Heart left ventricle (tissue), 16 donors: ENCODE results near the gene CBY2. TPM values are rescaled to one million over a fixed set of nuclear protein-coding genes. Genes with fewer than 3 reads are reported as not detected.
"Not testable (repeated sequence)": the region's sequence is repeated elsewhere in the genome, so short reads cannot be mapped to it uniquely, and the experiment has no call there.

Experiments used
- ATAC-seq, 4 donors: fragments of 200-7000 bp; cut with Tn5 transposase; one replicate each; pipeline ENCODE4 v1.9.1; 2020 to 2022; ENCODE audit warnings: moderate library complexity in 4 of 4, mild to moderate bottlenecking in 3 of 4, moderate number of reproducible peaks in 1 of 4
- DNase-seq, 5 donors: peaks; one replicate each; pipeline ENCODE4 v3.0.0-alpha.2; 2020
- H3K27ac ChIP-seq, 12 donors: fragments of 200-600 bp; sonication (generic) in 4 of 12; one replicate each; pipeline versions ENCODE4 v1.5.0 to v1.8.0; 2016 to 2022; ENCODE audit warnings: mild to moderate bottlenecking in 2 of 12
- H3K27me3 ChIP-seq, 9 donors: fragments of 200-600 bp; sonication (generic) in 2 of 9; one replicate each; pipeline versions ENCODE4 v1.5.1 to v1.8.0; 2016 to 2022; ENCODE audit warnings: mild to moderate bottlenecking in 3 of 9
- H3K36me3 ChIP-seq, 9 donors: fragments of 200-600 bp; sonication (generic) in 2 of 9; one replicate each; pipeline versions ENCODE4 v1.5.0 to v1.8.0; 2018 to 2022; ENCODE audit warnings: mild to moderate bottlenecking in 2 of 9
- H3K4me1 ChIP-seq, 12 donors: fragments of 200-600 bp; sonication (generic) in 4 of 12; one replicate each; pipeline versions ENCODE4 v1.5.0 to v1.8.0; 2016 to 2022; ENCODE audit warnings: mild to moderate bottlenecking in 3 of 12
- H3K4me3 ChIP-seq, 12 donors: fragments of 200-600 bp; sonication (generic) in 4 of 12; one replicate each; pipeline versions ENCODE4 v1.5.0 to v1.8.0; 2017 to 2022; ENCODE audit warnings: mild to moderate bottlenecking in 9 of 12, moderate library complexity in 4 of 12
- H3K9me3 ChIP-seq, 12 donors: fragments of 200-600 bp; sonication (generic) in 4 of 12; one replicate each; pipeline versions ENCODE4 v1.5.0 to v1.8.0; 2016 to 2022; ENCODE audit warnings: mild to moderate bottlenecking in 1 of 12
- CTCF ChIP-seq, 12 donors: fragments of 200-600 bp; sonication (generic) in 4 of 12; IDR thresholded peaks; one replicate each; pipeline versions ENCODE4 v1.5.0 to v1.8.0; 2018 to 2022; ENCODE audit warnings: antibody characterized with exemption in 12 of 12, mild to moderate bottlenecking in 5 of 12
- POLR2A ChIP-seq, 2 donors: fragments of 450-650 bp; IDR thresholded peaks; one replicate each; pipeline ENCODE4 v1.6.1; 2017; ENCODE audit warnings: antibody characterized with exemption in 2 of 2, mild to moderate bottlenecking in 2 of 2, moderate library complexity in 2 of 2
- WGBS, 4 donors: extraction: QIAGEN DNeasy Blood & Tissue Kit in 2 of 4; methylation state at CpG; one replicate each; pipeline versions ENCODE4 v1.1.5 to v1.1.7; 2013 to 2018; 5-methylcytosine and 5-hydroxymethylcytosine counted together
- intact Hi-C, 10 donors: fragments of 100-400 bp; cut with DNase I; formaldehyde crosslinking; loops; one replicate each; pipeline versions ENCODE4 v1.11.1 to v1.14.2; 2022
- long read RNA-seq, 3 donors: library from polyadenylated mRNA; unstranded; transcript quantifications; one replicate each; pipeline ENCODE4 v2.0.0, GENCODE V29; 2020 to 2021
- polyA plus RNA-seq, 2 donors: library from polyadenylated mRNA; stranded (reverse); fragments of 200-250 nt; gene quantifications; one replicate each; pipeline ENCODE4 v1.2.3, GENCODE V29; 2013
- total RNA-seq, 9 donors: library from RNA; depleted of rRNA in 2 of 9; stranded (reverse); fragments of >200 nt in 2 of 9; fragmentation: NEBNext Ultra II Directional in 3 of 9; extraction: Animal tissue kit (Norgen Biotek cat#: 25700) in 3 of 9; gene quantifications; one replicate each; pipeline versions ENCODE4 v1.1.0 to v1.2.4, GENCODE V29; 2016 to 2023
- donor health status: ischemic (EF 13 %, LVEDD 7.1; RV severe dilation, severe dysfunction).
- donor health status: healthy with polysubstance abuse.
- donor health status: DM: no; HTN: yes; CAD: no.
- donor health status: DM: no; HTN: no; CAD: no.
- donor health status: ischemic (EF 25% LVEDD 6.9; RV normal size, moderate dysfunction).
- donor health status: ischemic (EF 25% LVEDD 5.7; RV mildly dilated, moderate dysfunction).
- donor health status: healthy.
- donor health status: DM: yes; HTN: yes; CAD: no.
- donor health status: ischemic (EF 35%, LVEDD 5.7; RV mildly dilated, moderate dysfunction).
- donor health status: nonischemic (EF 11% LVEDD 7.7; RV severe dilation, severe dysfunction).
- donor health status: DM: yes; HTN: yes; CAD: no.
- donor health status: PGD.
- donor health status: ischemic (EF 29% LVEDD 5.4; RV normal size, mild dysfunction).
- donor health status: nonischemic (EF 23%, LVEDD 6.1; RV moderate dilation, normal function).

Gene CBY2
- total RNA-seq (not detected), polyA plus RNA-seq (not detected)
- long read RNA-seq, donor 1: 0 reads
- long read RNA-seq, donor 2: 0 reads
- long read RNA-seq, donor 3: 0 reads

- no peak within 1 kb of the TSS for H3K4me3 ChIP-seq
- intact Hi-C loops: no loop called here
- 64 to 79% (median 71%) methylated on average over 1 of the region's 1 CpG for WGBS, 4 donors
- no peaks in the 10 kb centered on the region for H3K9me3 ChIP-seq
- no peak within 1 kb of the TSS for H3K27ac ChIP-seq
- ATAC-seq (no peak), DNase-seq (no peak)
- TF ChIP-seq POLR2A (IDR thresholded peaks at IDR 0.05): no peak
- TF ChIP-seq CTCF (IDR thresholded peaks at IDR 0.05): no peak
- H3K27me3 ChIP-seq: peaks cover 0 to 4% (median 0%) of the 10 kb centered on the region in 9 donors
- H3K4me1 ChIP-seq: no peaks in the 10 kb centered on the region
- no peaks in the 10 kb centered on the region for H3K36me3 ChIP-seq
These were observed at the start of gene CBY2 for GRCh38 chr13:45702088-45702487. CBY2 (plus strand) TSS chr13:45702320; CDS start chr13:45702391, 71 bp downstream.

GRCh38 chr13:45654633-45655349 lies 47.3 kb upstream of the CBY2 start:
- intact Hi-C loops: no loop called here
- no peaks in the 10 kb centered on the region for H3K4me1 ChIP-seq
- H3K36me3 ChIP-seq: no peaks in the 10 kb centered on the region
- TF ChIP-seq CTCF (IDR thresholded peaks at IDR 0.05) (no peak), POLR2A (IDR thresholded peaks at IDR 0.05) (no peak)
- 73 to 80% (median 76%) methylated on average over 5 of the region's 5 CpGs for WGBS, 4 donors
- ATAC-seq (no peak), DNase-seq (no peak)
- no peak overlapping the region for H3K4me3 ChIP-seq
- H3K9me3 ChIP-seq: peaks cover 0 to 8% (median 3%) of the 10 kb centered on the region in 12 donors
- H3K27me3 ChIP-seq: no peaks in the 10 kb centered on the region
- H3K27ac ChIP-seq: no peak overlapping the region

GRCh38 chr13:45658586-45659235 lies 43.4 kb upstream of the CBY2 start:
- Histone ChIP-seq H3K9me3 (peaks cover 0 to 8% (median 0%) of the 10 kb centered on the region in 12 donors), H3K36me3 (no peaks in the 10 kb centered on the region), H3K4me1 (no peaks in the 10 kb centered on the region), H3K27me3 (no peaks in the 10 kb centered on the region), H3K27ac (no peak overlapping the region), H3K4me3 (no peak overlapping the region)
- ATAC-seq: no peak
- DNase-seq: no peak
- TF ChIP-seq CTCF (IDR thresholded peaks at IDR 0.05) (no peak), POLR2A (IDR thresholded peaks at IDR 0.05) (no peak)
- WGBS, 4 donors: 87 to 92% (median 90%) methylated on average over 5 of the region's 5 CpGs
- intact Hi-C loops: no loop called here

- TF ChIP-seq CTCF (IDR thresholded peaks at IDR 0.05) (no peak), POLR2A (IDR thresholded peaks at IDR 0.05) (no peak)
- DNase-seq: no peak
- WGBS, 4 donors: 75 to 82% (median 78%) methylated on average over 3 of the region's 3 CpGs
- Histone ChIP-seq H3K27me3 (no peaks in the 10 kb centered on the region), H3K27ac (no peak overlapping the region), H3K36me3 (no peaks in the 10 kb centered on the region), H3K9me3 (peaks cover 0 to 8% (median 0%) of the 10 kb centered on the region in 12 donors), H3K4me1 (no peaks in the 10 kb centered on the region), H3K4me3 (no peak overlapping the region)
- intact Hi-C loops: no loop called here
- ATAC-seq: no peak
These were observed 42.6 kb upstream of the CBY2 start for GRCh38 chr13:45659536-45659935.

- H3K4me1 ChIP-seq, H3K9me3 ChIP-seq, H3K27ac ChIP-seq, ATAC-seq, DNase-seq, intact Hi-C loops, H3K27me3 ChIP-seq, H3K36me3 ChIP-seq, H3K4me3 ChIP-seq: not testable (repeated sequence)
- WGBS, 4 donors: 14 to 28% (median 16%) methylated on average over 1 of the region's 1 CpG
These were observed 41.7 kb upstream of the CBY2 start for GRCh38 chr13:45660458-45660857.
